SK-N-SH (cell line): Measurements from ENCODE around the gene PARS2. TPM values are rescaled to one million over a fixed set of nuclear protein-coding genes. Genes with fewer than 3 reads are reported as not detected.

Experiments
- CTCF ChIA-PET: fragments of 300-600, 350-600 bp; formaldehyde crosslinking; extraction: SDS; loops from one replicate; lab custom pipeline; 2021; lab: Yijun Ruan, JAX
- POLR2A ChIA-PET: fragments of 350-600 bp; sonication (Branson Sonifier 250); formaldehyde crosslinking; extraction: SDS; loops from one replicate; lab custom pipeline; 2020; ENCODE audit warnings: antibody characterized with exemption, inconsistent platforms; lab: Yijun Ruan, JAX
- DNase-seq: peaks from one replicate; pipeline ENCODE4 v3.0.0; 2012
- H2AFZ ChIP-seq: fragments of 200-600 bp; sonication (generic); 2 replicates; pipeline ENCODE4 v1.8.1; 2016; ENCODE audit warnings: antibody characterized with exemption, mild to moderate bottlenecking, low read depth
- H3F3A ChIP-seq: fragments of 200-600 bp; sonication (generic); replicated peaks from 2 replicates; pipeline ENCODE3; 2016; ENCODE audit warnings: antibody characterized with exemption, mild to moderate bottlenecking; ENCODE audit not compliant: insufficient read depth
- H3K27ac ChIP-seq, 2 experiments: fragments of 200-500 bp in 1 of 2; fragments of 200-600 bp in 1 of 2; sonication (Bioruptor generic) in 1 of 2; sonication (generic), shearing (Covaris generic) in 1 of 2; 2 replicates each; pipeline versions ENCODE4 v1.5.1 to v1.6.1; 2014 to 2016; ENCODE audit warnings: low read depth in 2 of 2, inconsistent platforms in 1 of 2, low read length in 1 of 2, mild to moderate bottlenecking in 1 of 2, mixed read lengths in 1 of 2
- H3K27me3 ChIP-seq: fragments of 200-600 bp; sonication (generic), shearing (Covaris generic); 2 replicates; pipeline ENCODE4 v1.6.1; 2016; ENCODE audit warnings: mixed run types; ENCODE audit not compliant: insufficient read depth
- H3K36me3 ChIP-seq, 2 experiments: fragments of 200-500 bp in 1 of 2; fragments of 200-600 bp in 1 of 2; sonication (Bioruptor generic) in 1 of 2; sonication (generic) in 1 of 2; replicated peaks in 1 of 2; 2 replicates each; pipeline versions ENCODE3 to v1.5.1; 2014 to 2016; ENCODE audit warnings: low read length in 1 of 2, mild to moderate bottlenecking in 1 of 2; ENCODE audit not compliant: insufficient read depth in 2 of 2, control insufficient read depth in 1 of 2
- H3K4me1 ChIP-seq, 2 experiments: fragments of 200-500 bp in 1 of 2; fragments of 200-600 bp in 1 of 2; sonication (Bioruptor generic) in 1 of 2; sonication (generic), shearing (Covaris generic) in 1 of 2; 2 replicates each; pipeline versions ENCODE4 v1.5.1 to v1.6.1; 2014 to 2016; ENCODE audit warnings: low read depth in 1 of 2, low read length in 1 of 2, mixed run types in 1 of 2; ENCODE audit not compliant: insufficient read depth in 2 of 2, control insufficient read depth in 1 of 2
- H3K4me2 ChIP-seq: fragments of 200-600 bp; sonication (generic), shearing (Covaris generic); 2 replicates; pipeline ENCODE4 v1.6.1; 2017; ENCODE audit warnings: mixed run types
- H3K4me3 ChIP-seq, 2 experiments: fragments of 200-500 bp in 1 of 2; fragments of 200-600 bp in 1 of 2; sonication (Bioruptor generic) in 1 of 2; sonication (generic), shearing (Covaris generic) in 1 of 2; 2 replicates each; pipeline versions ENCODE4 v1.5.1 to v1.8.1; 2014 to 2016; ENCODE audit warnings: low read depth in 2 of 2, inconsistent platforms in 1 of 2, low read length in 1 of 2, mild to moderate bottlenecking in 1 of 2, mixed read lengths in 1 of 2, moderate library complexity in 1 of 2
- H3K79me2 ChIP-seq: fragments of 200-600 bp; sonication (generic); 2 replicates; pipeline ENCODE4 v1.8.1; 2017; ENCODE audit warnings: mild to moderate bottlenecking; ENCODE audit not compliant: insufficient read depth
- H3K9ac ChIP-seq: fragments of 200-600 bp; sonication (generic); 2 replicates; pipeline ENCODE4 v1.6.1; 2017; ENCODE audit warnings: mixed run types
- H3K9me2 ChIP-seq: fragments of 200-600 bp; sonication (generic); 2 replicates; pipeline ENCODE4 v1.6.1; 2017; ENCODE audit warnings: mixed run types
- H3K9me3 ChIP-seq: fragments of 200-600 bp; sonication (generic); 2 replicates; pipeline ENCODE4 v1.6.1; 2017; ENCODE audit warnings: mixed run types, mild to moderate bottlenecking, moderate library complexity
- H4K20me1 ChIP-seq: fragments of 200-600 bp; sonication (generic); 2 replicates; pipeline ENCODE4 v1.6.1; 2017; ENCODE audit warnings: mild to moderate bottlenecking, mixed run types; ENCODE audit not compliant: insufficient read depth
- EZH2phosphoT487 ChIP-seq: fragments of 200-600 bp; sonication (generic); IDR thresholded peaks from 2 replicates; pipeline ENCODE4 v1.6.1; 2017; ENCODE audit warnings: low read depth, mixed run types, mild to moderate bottlenecking, antibody characterized with exemption, moderate library complexity, borderline replicate concordance
- MAX ChIP-seq: IDR thresholded peaks from 2 replicates; pipeline ENCODE4 v1.4.0; 2012; ENCODE audit warnings: low read depth
- MXI1 ChIP-seq: IDR thresholded peaks from 2 replicates; pipeline ENCODE4 v1.6.1; 2012; ENCODE audit warnings: mild to moderate bottlenecking, low read depth, low read length, improper control_type of control experiment
- RAD21 ChIP-seq: IDR thresholded peaks from 2 replicates; pipeline ENCODE4 v1.6.1; 2012; ENCODE audit warnings: mild to moderate bottlenecking, low read length
- RXRA ChIP-seq: IDR thresholded peaks from 2 replicates; pipeline ENCODE4 v1.4.0; 2012; ENCODE audit warnings: low read depth, mild to moderate bottlenecking, borderline replicate concordance
- TEAD4 ChIP-seq: IDR thresholded peaks from 2 replicates; pipeline ENCODE4 v1.4.0; 2012; ENCODE audit warnings: mild to moderate bottlenecking, borderline replicate concordance; ENCODE audit not compliant: insufficient read depth
- USF1 ChIP-seq: IDR thresholded peaks from 2 replicates; pipeline ENCODE4 v1.4.0; 2012; ENCODE audit warnings: low read depth, borderline replicate concordance
- WGBS: methylation state at CpG from one replicate; pipeline ENCODE4 v1.1.6; 2017; ENCODE audit warnings: low lambda C conversion rate; 5-methylcytosine and 5-hydroxymethylcytosine counted together
- polyA plus RNA-seq, 3 experiments: library from polyadenylated mRNA; depleted of rRNA; stranded (reverse); fragments of >200 nt; gene quantifications; 2 replicates each; pipeline ENCODE4 v1.2.3, GENCODE V29; 2012
- TF ChIP-seq, protein P1 (sequence below): fragments of 150-350 bp; IDR thresholded peaks from 2 replicates; pipeline ENCODE4 v1.6.1; 2016; ENCODE audit warnings: mild to moderate bottlenecking, low read depth, low read length
- TF ChIP-seq, protein P2 (sequence below): IDR thresholded peaks from 2 replicates; pipeline ENCODE4; 2012
- TF ChIP-seq, protein P3 (sequence below): fragments of 200-600 bp; sonication (generic); IDR thresholded peaks from 2 replicates; pipeline ENCODE4 v1.6.1; 2017; ENCODE audit warnings: antibody characterized with exemption, mild to moderate bottlenecking, moderate library complexity

Gene PARS2
- polyA plus RNA-seq, 1 of the 3 experiments (the other 2 are of a cell fraction) = 3.2 TPM

DNA sequence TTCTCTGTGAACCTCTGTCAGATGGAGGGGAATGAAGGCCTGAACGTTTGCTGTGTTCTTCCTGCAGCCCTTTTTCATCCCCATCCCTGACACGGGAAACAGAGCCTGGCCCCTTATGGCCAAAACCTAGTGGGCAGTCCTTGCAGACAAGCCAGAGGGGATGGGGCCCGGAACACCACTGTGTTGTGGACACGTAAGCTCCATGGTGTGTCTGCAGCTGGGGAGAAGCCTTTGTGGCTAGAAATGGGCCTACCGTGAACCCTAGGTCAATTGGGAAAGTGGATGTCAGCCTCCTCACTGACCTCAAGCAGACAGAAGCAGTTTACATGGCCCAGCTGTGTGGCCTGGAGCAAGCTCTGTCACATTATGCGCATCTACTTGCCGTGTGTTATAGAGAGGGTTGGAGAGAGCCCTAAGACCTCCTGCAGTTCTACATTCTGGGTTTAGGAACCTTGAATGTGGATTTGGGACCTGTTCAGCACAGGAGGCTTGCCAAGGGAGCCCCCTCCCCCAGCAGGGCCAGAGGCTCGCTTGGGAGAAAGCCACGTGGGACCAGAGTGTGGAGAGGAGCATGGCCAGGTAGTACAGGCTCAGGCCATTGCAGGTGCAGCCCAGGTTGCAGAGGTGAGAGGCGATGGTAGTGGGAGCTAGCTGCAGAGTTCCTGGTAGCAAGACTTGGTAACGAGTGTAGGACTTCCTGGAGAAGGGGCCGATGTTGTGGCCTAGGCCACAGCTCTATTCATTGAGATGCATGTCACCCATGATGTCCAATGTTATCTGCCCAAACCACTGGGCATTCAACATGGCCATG lies 20.7 kb downstream of the PARS2 start:
- Histone ChIP-seq H3K36me3 (peaks cover 0 to 33% of the 10 kb centered on the region in 2 experiments), H3K27ac (no peak overlapping the region), H3K9me3 (no peaks in the 10 kb centered on the region), H3K9ac (no peak overlapping the region), H4K20me1 (no peaks in the 10 kb centered on the region), H3K27me3 (no peaks in the 10 kb centered on the region), H3K4me1 (no peaks in the 10 kb centered on the region; a peak in 1 of 4 replicates), H3K9me2 (no peaks in the 10 kb centered on the region), H3K4me3 (no peak overlapping the region), H2AFZ (no peak overlapping the region), H3K4me2 (no peak overlapping the region), H3F3A (no peaks in the 10 kb centered on the region), H3K79me2 (no peaks in the 10 kb centered on the region)
- TF ChIP-seq, protein P1, sequence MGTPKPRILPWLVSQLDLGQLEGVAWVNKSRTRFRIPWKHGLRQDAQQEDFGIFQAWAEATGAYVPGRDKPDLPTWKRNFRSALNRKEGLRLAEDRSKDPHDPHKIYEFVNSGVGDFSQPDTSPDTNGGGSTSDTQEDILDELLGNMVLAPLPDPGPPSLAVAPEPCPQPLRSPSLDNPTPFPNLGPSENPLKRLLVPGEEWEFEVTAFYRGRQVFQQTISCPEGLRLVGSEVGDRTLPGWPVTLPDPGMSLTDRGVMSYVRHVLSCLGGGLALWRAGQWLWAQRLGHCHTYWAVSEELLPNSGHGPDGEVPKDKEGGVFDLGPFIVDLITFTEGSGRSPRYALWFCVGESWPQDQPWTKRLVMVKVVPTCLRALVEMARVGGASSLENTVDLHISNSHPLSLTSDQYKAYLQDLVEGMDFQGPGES = no peak
- TF ChIP-seq, protein P2, sequence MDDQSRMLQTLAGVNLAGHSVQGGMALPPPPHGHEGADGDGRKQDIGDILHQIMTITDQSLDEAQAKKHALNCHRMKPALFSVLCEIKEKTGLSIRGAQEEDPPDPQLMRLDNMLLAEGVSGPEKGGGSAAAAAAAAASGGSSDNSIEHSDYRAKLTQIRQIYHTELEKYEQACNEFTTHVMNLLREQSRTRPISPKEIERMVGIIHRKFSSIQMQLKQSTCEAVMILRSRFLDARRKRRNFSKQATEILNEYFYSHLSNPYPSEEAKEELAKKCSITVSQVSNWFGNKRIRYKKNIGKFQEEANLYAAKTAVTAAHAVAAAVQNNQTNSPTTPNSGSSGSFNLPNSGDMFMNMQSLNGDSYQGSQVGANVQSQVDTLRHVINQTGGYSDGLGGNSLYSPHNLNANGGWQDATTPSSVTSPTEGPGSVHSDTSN = no peak
- TF ChIP-seq TEAD4 (no peak), MXI1 (no peak), RXRA (no peak), MAX (no peak), RAD21 (no peak), USF1 (no peak), EZH2phosphoT487 (no peak)
- TF ChIP-seq, protein P3, sequence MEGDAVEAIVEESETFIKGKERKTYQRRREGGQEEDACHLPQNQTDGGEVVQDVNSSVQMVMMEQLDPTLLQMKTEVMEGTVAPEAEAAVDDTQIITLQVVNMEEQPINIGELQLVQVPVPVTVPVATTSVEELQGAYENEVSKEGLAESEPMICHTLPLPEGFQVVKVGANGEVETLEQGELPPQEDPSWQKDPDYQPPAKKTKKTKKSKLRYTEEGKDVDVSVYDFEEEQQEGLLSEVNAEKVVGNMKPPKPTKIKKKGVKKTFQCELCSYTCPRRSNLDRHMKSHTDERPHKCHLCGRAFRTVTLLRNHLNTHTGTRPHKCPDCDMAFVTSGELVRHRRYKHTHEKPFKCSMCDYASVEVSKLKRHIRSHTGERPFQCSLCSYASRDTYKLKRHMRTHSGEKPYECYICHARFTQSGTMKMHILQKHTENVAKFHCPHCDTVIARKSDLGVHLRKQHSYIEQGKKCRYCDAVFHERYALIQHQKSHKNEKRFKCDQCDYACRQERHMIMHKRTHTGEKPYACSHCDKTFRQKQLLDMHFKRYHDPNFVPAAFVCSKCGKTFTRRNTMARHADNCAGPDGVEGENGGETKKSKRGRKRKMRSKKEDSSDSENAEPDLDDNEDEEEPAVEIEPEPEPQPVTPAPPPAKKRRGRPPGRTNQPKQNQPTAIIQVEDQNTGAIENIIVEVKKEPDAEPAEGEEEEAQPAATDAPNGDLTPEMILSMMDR = no peak
- no peak for DNase-seq
- CTCF ChIA-PET = interaction anchor here (2.2 kb wide), 1 partner anchor 15 kb away, joined by 6 read pairs; no protein-coding TSS in a partner anchor
- 93% methylated on average over 5 of the region's 12 CpGs for WGBS
- POLR2A ChIA-PET = interaction anchor here (1.1 kb wide), 1 partner anchor 33 kb away, joined by 3 read pairs; no protein-coding TSS in a partner anchor
